ENCODE results near the gene CAMSAP2. TPM values are rescaled to one million over a fixed set of nuclear protein-coding genes. Genes with fewer than 3 reads are reported as not detected.
"Not testable (repeated sequence)": the region's sequence is repeated elsewhere in the genome, so short reads cannot be mapped to it uniquely, and the experiment has no call there.

CAMSAP2 gene
- polyA plus RNA-seq, 2 of the 4 experiments (the other 2 are of a cell fraction) = 17.3 to 28.5 TPM

DNA sequence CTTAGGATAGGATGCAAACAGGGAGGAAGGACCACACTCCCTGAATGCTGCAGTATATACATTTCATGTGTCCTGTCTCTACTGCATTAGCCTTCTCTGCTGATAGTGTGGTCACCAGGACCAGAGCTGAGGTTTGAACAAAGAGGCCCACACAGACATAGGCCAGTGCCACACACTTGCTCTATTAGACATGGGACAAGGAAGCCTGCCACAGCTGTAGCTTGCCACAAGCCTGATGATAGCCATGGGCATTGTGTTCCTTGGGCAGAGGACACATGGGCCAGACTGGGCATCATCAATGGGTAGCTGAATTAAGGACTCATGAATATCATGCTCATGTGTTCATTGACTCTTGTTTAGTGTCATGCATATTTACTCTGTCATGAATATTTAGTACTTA lies 10.4 kb downstream of the CAMSAP2 start:
- Histone ChIP-seq H3K4me2 (no peak overlapping the region), H3K4me1 (peaks cover 16% of the 10 kb centered on the region), H3K9me3 (no peaks in the 10 kb centered on the region), H3K27ac (no peak overlapping the region), H3K4me3 (no peak overlapping the region)
- POLR2A ChIA-PET = no interaction called here
- ATAC-seq (peak; percentile 8 to 45; a peak in 4 of 6 replicates), DNase-seq (ENCODE audit: low read depth in 1 of 2, low spot score in 1 of 2) (no peak), FAIRE-seq (no peak)
- CTCF ChIA-PET = interaction anchor here (0.7 kb wide), 1 partner anchor 9 kb away, joined by 3 read pairs; no protein-coding TSS in a partner anchor
- TF ChIP-seq ZFP36 (IDR thresholded peaks at IDR 0.05; ENCODE audit: borderline replicate concordance, partially characterized antibody) = no peak
- TF ChIP-seq SMC3 (IDR thresholded peaks at IDR 0.05) = no peak
- no peak for TF ChIP-seq MYC (IDR thresholded peaks at IDR 0.05; ENCODE audit: borderline replicate concordance, low read length)
- TF ChIP-seq NFE2L2 (conservative IDR thresholded peaks at IDR 0.05; ENCODE audit: low read length) = no peak
- no peak for TF ChIP-seq NPAS2 (CRISPR knock-in tag; IDR thresholded peaks at IDR 0.05; ENCODE audit: borderline replicate concordance)
- TF ChIP-seq, protein P1, sequence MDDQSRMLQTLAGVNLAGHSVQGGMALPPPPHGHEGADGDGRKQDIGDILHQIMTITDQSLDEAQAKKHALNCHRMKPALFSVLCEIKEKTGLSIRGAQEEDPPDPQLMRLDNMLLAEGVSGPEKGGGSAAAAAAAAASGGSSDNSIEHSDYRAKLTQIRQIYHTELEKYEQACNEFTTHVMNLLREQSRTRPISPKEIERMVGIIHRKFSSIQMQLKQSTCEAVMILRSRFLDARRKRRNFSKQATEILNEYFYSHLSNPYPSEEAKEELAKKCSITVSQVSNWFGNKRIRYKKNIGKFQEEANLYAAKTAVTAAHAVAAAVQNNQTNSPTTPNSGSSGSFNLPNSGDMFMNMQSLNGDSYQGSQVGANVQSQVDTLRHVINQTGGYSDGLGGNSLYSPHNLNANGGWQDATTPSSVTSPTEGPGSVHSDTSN (IDR thresholded peaks at IDR 0.05) = no peak
- TF ChIP-seq ZNF302 (CRISPR knock-in tag; IDR thresholded peaks at IDR 0.05) = no peak
- TF ChIP-seq, protein P2, sequence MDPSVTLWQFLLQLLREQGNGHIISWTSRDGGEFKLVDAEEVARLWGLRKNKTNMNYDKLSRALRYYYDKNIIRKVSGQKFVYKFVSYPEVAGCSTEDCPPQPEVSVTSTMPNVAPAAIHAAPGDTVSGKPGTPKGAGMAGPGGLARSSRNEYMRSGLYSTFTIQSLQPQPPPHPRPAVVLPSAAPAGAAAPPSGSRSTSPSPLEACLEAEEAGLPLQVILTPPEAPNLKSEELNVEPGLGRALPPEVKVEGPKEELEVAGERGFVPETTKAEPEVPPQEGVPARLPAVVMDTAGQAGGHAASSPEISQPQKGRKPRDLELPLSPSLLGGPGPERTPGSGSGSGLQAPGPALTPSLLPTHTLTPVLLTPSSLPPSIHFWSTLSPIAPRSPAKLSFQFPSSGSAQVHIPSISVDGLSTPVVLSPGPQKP (IDR thresholded peaks at IDR 0.05; ENCODE audit: low read depth, low read length) = no peak
- no peak for TF ChIP-seq PHF8 (IDR thresholded peaks at IDR 0.05; ENCODE audit: borderline replicate concordance, low read depth)
- no peak for TF ChIP-seq GATA3 (IDR thresholded peaks at IDR 0.05; ENCODE audit: borderline replicate concordance)
- no peak for TF ChIP-seq RFX5 (IDR thresholded peaks at IDR 0.05)
- TF ChIP-seq, protein P3, sequence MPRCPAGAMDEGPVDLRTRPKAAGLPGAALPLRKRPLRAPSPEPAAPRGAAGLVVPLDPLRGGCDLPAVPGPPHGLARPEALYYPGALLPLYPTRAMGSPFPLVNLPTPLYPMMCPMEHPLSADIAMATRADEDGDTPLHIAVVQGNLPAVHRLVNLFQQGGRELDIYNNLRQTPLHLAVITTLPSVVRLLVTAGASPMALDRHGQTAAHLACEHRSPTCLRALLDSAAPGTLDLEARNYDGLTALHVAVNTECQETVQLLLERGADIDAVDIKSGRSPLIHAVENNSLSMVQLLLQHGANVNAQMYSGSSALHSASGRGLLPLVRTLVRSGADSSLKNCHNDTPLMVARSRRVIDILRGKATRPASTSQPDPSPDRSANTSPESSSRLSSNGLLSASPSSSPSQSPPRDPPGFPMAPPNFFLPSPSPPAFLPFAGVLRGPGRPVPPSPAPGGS (IDR thresholded peaks at IDR 0.05) = no peak
- no peak for TF ChIP-seq TP53 (CRISPR knock-in tag; IDR thresholded peaks at IDR 0.05)

DNA sequence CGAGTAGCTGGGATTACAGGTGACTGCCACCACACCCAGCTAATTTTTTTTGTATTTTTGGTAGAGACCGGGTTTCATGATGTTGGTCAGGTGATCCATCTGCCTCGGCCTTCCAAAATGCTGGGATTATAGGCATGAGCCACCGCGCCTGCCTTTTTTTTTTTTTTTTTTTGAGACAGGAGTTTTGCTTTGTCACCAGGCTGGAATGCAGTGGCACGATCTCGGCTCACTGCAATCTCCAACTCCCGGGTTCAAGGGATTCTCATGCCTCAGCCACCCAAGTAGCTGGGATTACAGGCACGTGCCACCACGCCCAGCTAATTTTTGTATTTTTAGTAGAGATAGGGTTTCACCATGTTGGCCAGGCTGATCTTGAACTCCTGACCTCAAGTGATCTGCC lies 12.1 kb downstream of the CAMSAP2 start:
- H3K4me1 ChIP-seq = peaks cover 11% of the 10 kb centered on the region
- not testable (repeated sequence) for FAIRE-seq; H3K4me2 ChIP-seq; ATAC-seq; DNase-seq (ENCODE audit: low read depth in 1 of 2, low spot score in 1 of 2); H3K27ac ChIP-seq; H3K9me3 ChIP-seq; H3K4me3 ChIP-seq
- 84% methylated on average over 8 of the region's 10 CpGs for WGBS (ENCODE audit: missing lambda C conversion rate)
- ChIA-PET CTCF (interaction anchor here (0.6 to 0.8 kb wide), 3 partner anchors 9 to 129 kb away, joined by 3 to 4 read pairs (median 3); no protein-coding TSS in a partner anchor), POLR2A (interaction anchor here (0.7 to 0.9 kb wide), 2 partner anchors 8 to 81 kb away, joined by 3 read pairs; no protein-coding TSS in a partner anchor)

DNA sequence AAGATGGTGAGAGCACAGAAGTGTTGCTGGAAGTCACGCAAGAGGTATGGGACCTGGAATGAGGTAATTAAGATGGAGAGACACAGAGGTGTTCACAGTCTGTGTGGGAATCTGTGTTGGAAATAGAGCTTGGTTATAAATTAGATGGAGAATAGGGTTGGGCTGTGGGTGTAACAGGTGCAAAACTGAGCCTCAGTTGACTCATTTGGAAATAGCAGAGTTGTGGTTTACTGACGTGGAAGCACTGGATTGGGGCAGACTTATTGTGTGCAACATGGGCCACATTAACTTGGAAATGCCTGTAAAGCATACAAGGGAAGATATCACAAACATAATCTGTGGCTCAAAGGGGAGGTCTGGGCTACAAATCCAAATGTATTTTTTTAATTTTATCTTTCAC lies 13.0 kb downstream of the CAMSAP2 start:
- Histone ChIP-seq H3K27ac (no peak overlapping the region), H3K4me3 (no peak overlapping the region), H3K4me2 (no peak overlapping the region), H3K9me3 (no peaks in the 10 kb centered on the region), H3K4me1 (peaks cover 11% of the 10 kb centered on the region)
- TF ChIP-seq, protein P4, sequence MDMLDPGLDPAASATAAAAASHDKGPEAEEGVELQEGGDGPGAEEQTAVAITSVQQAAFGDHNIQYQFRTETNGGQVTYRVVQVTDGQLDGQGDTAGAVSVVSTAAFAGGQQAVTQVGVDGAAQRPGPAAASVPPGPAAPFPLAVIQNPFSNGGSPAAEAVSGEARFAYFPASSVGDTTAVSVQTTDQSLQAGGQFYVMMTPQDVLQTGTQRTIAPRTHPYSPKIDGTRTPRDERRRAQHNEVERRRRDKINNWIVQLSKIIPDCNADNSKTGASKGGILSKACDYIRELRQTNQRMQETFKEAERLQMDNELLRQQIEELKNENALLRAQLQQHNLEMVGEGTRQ (IDR thresholded peaks at IDR 0.05) = no peak
- TF ChIP-seq, protein P1 (IDR thresholded peaks at IDR 0.05) = no peak
- TF ChIP-seq EHMT2 (IDR thresholded peaks at IDR 0.05; ENCODE audit: low read depth) (no peak), ZNF302 (CRISPR knock-in tag; IDR thresholded peaks at IDR 0.05) (no peak), SMC3 (IDR thresholded peaks at IDR 0.05) (no peak), CBX8 (IDR thresholded peaks at IDR 0.05) (no peak)
- TF ChIP-seq, protein P5, sequence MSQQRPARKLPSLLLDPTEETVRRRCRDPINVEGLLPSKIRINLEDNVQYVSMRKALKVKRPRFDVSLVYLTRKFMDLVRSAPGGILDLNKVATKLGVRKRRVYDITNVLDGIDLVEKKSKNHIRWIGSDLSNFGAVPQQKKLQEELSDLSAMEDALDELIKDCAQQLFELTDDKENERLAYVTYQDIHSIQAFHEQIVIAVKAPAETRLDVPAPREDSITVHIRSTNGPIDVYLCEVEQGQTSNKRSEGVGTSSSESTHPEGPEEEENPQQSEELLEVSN (IDR thresholded peaks at IDR 0.05; ENCODE audit: borderline replicate concordance, low read depth) = no peak
- WGBS (ENCODE audit: missing lambda C conversion rate) = 92% methylated on average over 2 of the region's 2 CpGs
- no peak for ATAC-seq
- POLR2A ChIA-PET = no interaction called here
- no peak for DNase-seq (ENCODE audit: low read depth in 1 of 2, low spot score in 1 of 2)
- no peak for FAIRE-seq
- CTCF ChIA-PET = no interaction called here

Data from A549 (cell line).